HepG2 (cell line): ENCODE measurements around the gene CEBPB. TPM values are rescaled to one million over a fixed set of nuclear protein-coding genes. Genes with fewer than 3 reads are reported as not detected.
A peak's percentile ranks its signal among the peaks of the same experiment; 100 is the strongest.

ENCODE experiments used
- ATAC-seq: fragments of 200-7000 bp; cut with Tn5 transposase; 3 replicates; pipeline ENCODE4 v1.9.1; 2020; ENCODE audit warnings: mild to moderate bottlenecking, moderate library complexity
- BruUV-seq: library from RNA; stranded (reverse); fragments of 400-500 nt; replicated peaks from 2 replicates; lab custom pipeline; 2021; lab: Mats Ljungman, UMichigan
- CTCF ChIA-PET: fragments of 300-600 bp; formaldehyde crosslinking; extraction: SDS; loops from one replicate; lab custom pipeline; 2021; ENCODE audit warnings: low total read pairs, inconsistent platforms, low intra/inter-chr PET ratio; lab: Yijun Ruan, JAX
- POLR2A ChIA-PET: fragments of 350-600 bp; sonication (Branson Sonifier 250); formaldehyde crosslinking; loops from one replicate; lab custom pipeline; 2020; ENCODE audit warnings: antibody characterized with exemption, inconsistent platforms; lab: Yijun Ruan, JAX
- DNase-seq: peaks from one replicate; pipeline ENCODE4 v3.0.0-alpha.2; 2015; ENCODE audit warnings: low spot score
- FAIRE-seq: peaks from 3 replicates; lab custom pipeline; 2011; peaks lifted over from hg19 to GRCh38; lab: Jason Lieb, UNC
- H2AFZ ChIP-seq: one replicate; pipeline ENCODE4 v1.6.1; 2011; ENCODE audit warnings: low read length, inconsistent platforms
- H3K27ac ChIP-seq: fragments of 300-600 bp; 3 replicates; pipeline ENCODE4 v1.8.0; 2011; ENCODE audit warnings: mixed run types, mild to moderate bottlenecking, mixed read lengths, low read length, inconsistent platforms; ENCODE audit not compliant: insufficient read depth; ENCODE audit errors: extremely low read length
- H3K27me3 ChIP-seq, 2 experiments: fragments of 200-600 bp in 1 of 2; 2 replicates in 1 of 2; 3 replicates in 1 of 2; pipeline versions ENCODE4 v1.6.0 to v1.8.0; 2011; ENCODE audit warnings: low read length in 2 of 2, mild to moderate bottlenecking in 2 of 2, moderate library complexity in 2 of 2, inconsistent platforms in 1 of 2; ENCODE audit not compliant: insufficient read depth in 2 of 2, control insufficient read depth in 1 of 2
- H3K36me3 ChIP-seq, 2 experiments: fragments of 200-600 bp in 1 of 2; replicated peaks in 1 of 2; 2 replicates in 1 of 2; 3 replicates in 1 of 2; pipeline versions ENCODE4 v1.5.1 to v1.8.0; 2011; ENCODE audit warnings: low read length in 2 of 2, inconsistent platforms in 1 of 2; ENCODE audit not compliant: insufficient read depth in 2 of 2, control insufficient read depth in 1 of 2
- H3K4me1 ChIP-seq: 2 replicates; pipeline ENCODE4 v1.5.1; 2012; ENCODE audit warnings: low read length, inconsistent platforms; ENCODE audit not compliant: insufficient read depth
- H3K4me2 ChIP-seq: 2 replicates; pipeline ENCODE4 v1.6.0; 2011; ENCODE audit warnings: low read depth, low read length, inconsistent platforms
- H3K4me3 ChIP-seq, 3 experiments: fragments of 200-600 bp in 1 of 3; sonication (generic), shearing (Covaris generic) in 1 of 3; replicated peaks in 1 of 3; 2 replicates each; pipeline ENCODE4 v1.5.1; 2011 to 2016; ENCODE audit warnings: low read length in 3 of 3, inconsistent platforms in 2 of 3, low read depth in 2 of 3, mild to moderate bottlenecking in 2 of 3, control low read depth in 1 of 3, mixed read lengths in 1 of 3; ENCODE audit not compliant: insufficient read depth in 1 of 3
- H3K79me2 ChIP-seq: one replicate; pipeline ENCODE4 v1.6.1; 2011; ENCODE audit warnings: low read length, inconsistent platforms; ENCODE audit not compliant: insufficient read depth
- H3K9ac ChIP-seq: 2 replicates; pipeline ENCODE4 v1.6.0; 2011; ENCODE audit warnings: mild to moderate bottlenecking, low read depth, low read length, inconsistent platforms; ENCODE audit not compliant: insufficient read depth
- H3K9me3 ChIP-seq: 2 replicates; pipeline ENCODE4 v1.5.1; 2012; ENCODE audit warnings: mild to moderate bottlenecking, low read length
- H4K20me1 ChIP-seq: 2 replicates; pipeline ENCODE4 v1.6.0; 2011; ENCODE audit warnings: inconsistent platforms, mild to moderate bottlenecking, low read length, moderate library complexity; ENCODE audit not compliant: insufficient read depth
- ATAD3A ChIP-seq: sonication (generic); formaldehyde crosslinking; IDR thresholded peaks from 2 replicates; pipeline ENCODE4 v1.4.0; 2020; ENCODE audit warnings: missing genetic modification reagents
- CBX2 ChIP-seq, 2 experiments: fragments of 200-600 bp in 1 of 2; sonication (generic); formaldehyde crosslinking in 1 of 2; IDR thresholded peaks; 2 replicates each; pipeline versions ENCODE4 v1.7.0 to v1.8.1; 2018 to 2022; ENCODE audit warnings: low read depth in 2 of 2, low read length in 1 of 2, mild to moderate bottlenecking in 1 of 2, missing genetic modification reagents in 1 of 2
- GABPB1 ChIP-seq: IDR thresholded peaks from 2 replicates; pipeline ENCODE4 v1.6.1; 2016; ENCODE audit warnings: mild to moderate bottlenecking, missing genetic modification reagents, moderate library complexity, missing compliant biosample characterization
- MIER2 ChIP-seq: IDR thresholded peaks from 2 replicates; pipeline ENCODE4 v1.6.1; 2016; ENCODE audit warnings: missing biosample characterization, missing genetic modification reagents
- MIER3 ChIP-seq: IDR thresholded peaks from 2 replicates; pipeline ENCODE4 v1.6.1; 2016; ENCODE audit warnings: missing compliant biosample characterization, borderline replicate concordance
- MZF1 ChIP-seq: sonication (generic); formaldehyde crosslinking; IDR thresholded peaks from 2 replicates; pipeline ENCODE4 v1.8.1; 2023; ENCODE audit warnings: mild to moderate bottlenecking, missing genetic modification reagents, borderline replicate concordance
- NR3C1 ChIP-seq: sonication (generic); formaldehyde crosslinking; IDR thresholded peaks from 2 replicates; pipeline ENCODE4 v1.4.0; 2020; ENCODE audit warnings: missing genetic modification reagents
- RFX1 ChIP-seq: fragments of 450-650 bp; IDR thresholded peaks from 2 replicates; pipeline ENCODE4 v1.6.1; 2017
- SIX4 ChIP-seq: sonication (generic); formaldehyde crosslinking; IDR thresholded peaks from 2 replicates; pipeline ENCODE4 v1.4.0; 2020; ENCODE audit warnings: missing genetic modification reagents
- ZFP41 ChIP-seq: sonication (generic); formaldehyde crosslinking; IDR thresholded peaks from 2 replicates; pipeline ENCODE4 v1.4.0; 2020; ENCODE audit warnings: mild to moderate bottlenecking, missing genetic modification reagents, borderline replicate concordance
- ZNF256 ChIP-seq: sonication (generic); formaldehyde crosslinking; conservative IDR thresholded peaks from 2 replicates; pipeline ENCODE4 v1.4.0; 2020; ENCODE audit warnings: missing genetic modification reagents
- ZNF263 ChIP-seq: sonication (generic); formaldehyde crosslinking; IDR thresholded peaks from 2 replicates; pipeline ENCODE4 v1.4.0; 2020; ENCODE audit warnings: missing genetic modification reagents
- ZNF383 ChIP-seq: sonication (generic); formaldehyde crosslinking; IDR thresholded peaks from 2 replicates; pipeline ENCODE4 v1.4.0; 2020; ENCODE audit warnings: missing genetic modification reagents, mild to moderate bottlenecking, borderline replicate concordance
- ZNF598 ChIP-seq: sonication (generic); formaldehyde crosslinking; IDR thresholded peaks from 2 replicates; pipeline ENCODE4 v1.5.1; 2020; ENCODE audit warnings: mild to moderate bottlenecking, missing genetic modification reagents, borderline replicate concordance
- ZNF616 ChIP-seq: sonication (generic); formaldehyde crosslinking; IDR thresholded peaks from 2 replicates; pipeline ENCODE4 v1.5.0; 2020; ENCODE audit warnings: low read depth, mild to moderate bottlenecking, missing genetic modification reagents
- ZNF703 ChIP-seq: sonication (generic); formaldehyde crosslinking; IDR thresholded peaks from 2 replicates; pipeline ENCODE4 v1.5.1; 2020; ENCODE audit warnings: missing genetic modification reagents, mild to moderate bottlenecking, moderate library complexity, borderline replicate concordance
- ZNF709 ChIP-seq: sonication (generic); formaldehyde crosslinking; IDR thresholded peaks from 2 replicates; pipeline ENCODE4 v1.5.0; 2020; ENCODE audit warnings: mild to moderate bottlenecking, missing genetic modification reagents
- ZNF724P ChIP-seq: sonication (generic); formaldehyde crosslinking; IDR thresholded peaks from 2 replicates; pipeline ENCODE4 v1.8.0; 2022; ENCODE audit warnings: missing genetic modification reagents, borderline replicate concordance
- WGBS: methylation state at CpG from one replicate; pipeline ENCODE4 v1.1.6; 2017; ENCODE audit warnings: low lambda C conversion rate; 5-methylcytosine and 5-hydroxymethylcytosine counted together
- in situ Hi-C: cut with HindIII; loops from 2 replicates; pipeline ENCODE4 v1.10.0; 2017; ENCODE audit warnings: low pct_unique_long_range_greater_than_20kb; ENCODE audit not compliant: extremely low pct_ligation_motif_present
- intact Hi-C: fragments of 100-400 bp; cut with micrococcal nuclease; formaldehyde crosslinking; loops from one replicate; pipeline ENCODE4 v1.10.0; 2022; ENCODE audit not compliant: unreplicated experiment
- polyA plus RNA-seq, 8 experiments: library from polyadenylated mRNA; depleted of rRNA in 3 of 8; stranded (reverse) in 7 of 8; unstranded in 1 of 8; fragments of >200 nt; fragmentation: Illumina TruSeq in 4 of 8; extraction: Trizol in 4 of 8; gene quantifications; 2 replicates each; pipeline versions ENCODE4 v1.2.1 to v1.2.3, GENCODE V29; 2011 to 2016; ENCODE audit warnings: low read depth in 4 of 8, missing spikeins in 1 of 8, mixed read lengths in 1 of 8; ENCODE audit not compliant: insufficient read depth in 1 of 8
- total RNA-seq, 5 experiments: library from RNA; depleted of rRNA; stranded (reverse); fragments of >200 nt; fragmentation: Illumina TruSeq; extraction: Trizol; gene quantifications; 2 replicates each; pipeline ENCODE4 v1.2.3, GENCODE V29; 2016; ENCODE audit warnings: low read depth in 1 of 5
- TF ChIP-seq, protein P1 (sequence below): sonication (generic); formaldehyde crosslinking; IDR thresholded peaks from 2 replicates; pipeline ENCODE4 v1.8.1; 2023; ENCODE audit warnings: mild to moderate bottlenecking, inconsistent platforms, moderate library complexity, missing genetic modification reagents, borderline replicate concordance
- TF ChIP-seq, protein P2 (sequence below): sonication (generic); formaldehyde crosslinking; IDR thresholded peaks from 2 replicates; pipeline ENCODE4 v1.4.0; 2020; ENCODE audit warnings: missing genetic modification reagents, mild to moderate bottlenecking, borderline replicate concordance

The CEBPB gene
- total and polyA plus RNA-seq, 2 of the 13 experiments (the other 11 are each of a cell fraction or from before 2014, with no cell fraction given) = 18.5 to 28.2 TPM

GRCh38 chr20:50172347-50173013, 18.1 kb upstream of the CEBPB start (continued):
- 0 out of 2 replicates have a peak, but pooled peaks have one; percentile 80 for TF ChIP-seq NR3C1 (CRISPR knock-in tag)
- TF ChIP-seq MIER2 = peak; percentile 25; the same call in 1 of the 2 replicates
- peak; percentile 78 for TF ChIP-seq ZNF263 (CRISPR knock-in tag)
- TF ChIP-seq, protein P1, sequence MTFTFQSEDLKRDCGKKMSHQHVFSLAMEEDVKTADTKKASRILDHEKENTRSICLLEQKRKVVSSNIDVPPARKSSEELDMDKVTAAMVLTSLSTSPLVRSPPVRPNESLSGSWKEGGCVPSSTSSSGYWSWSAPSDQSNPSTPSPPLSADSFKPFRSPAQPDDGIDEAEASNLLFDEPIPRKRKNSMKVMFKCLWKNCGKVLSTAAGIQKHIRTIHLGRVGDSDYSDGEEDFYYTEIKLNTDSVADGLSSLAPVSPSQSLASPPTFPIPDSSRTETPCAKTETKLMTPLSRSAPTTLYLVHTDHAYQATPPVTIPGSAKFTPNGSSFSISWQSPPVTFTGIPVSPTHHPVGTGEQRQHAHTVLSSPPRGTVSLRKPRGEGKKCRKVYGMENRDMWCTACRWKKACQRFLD (CRISPR knock-in tag) = peak; percentile 91; the same call in 1 of the 2 replicates
- TF ChIP-seq SIX4 (CRISPR knock-in tag) = no peak
- peak; percentile 83 for TF ChIP-seq ZNF616 (CRISPR knock-in tag)
- TF ChIP-seq MIER3 (CRISPR knock-in tag) = peak; percentile 13; the same call in 1 of the 2 replicates
- no peak for TF ChIP-seq RFX1

DNA sequence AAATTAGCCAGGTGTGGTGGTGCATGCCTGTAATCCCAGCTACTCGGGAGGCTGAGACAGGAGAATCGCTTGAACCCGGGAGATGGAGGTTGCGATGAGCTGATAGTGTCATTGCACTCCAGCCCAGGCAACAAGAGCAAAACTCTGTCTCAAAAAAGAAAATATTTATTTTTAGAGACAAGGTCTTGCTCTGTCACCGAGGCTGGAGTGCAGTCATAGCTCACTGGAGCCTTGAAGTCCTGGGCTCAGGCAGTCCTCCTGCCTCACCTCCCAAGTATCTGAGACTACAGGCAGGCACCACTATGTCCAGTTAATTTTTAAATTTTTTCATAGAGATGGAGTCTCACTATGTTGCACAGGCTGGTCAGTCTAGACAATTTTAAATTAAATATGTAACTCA, 16.2 kb upstream of the CEBPB start:
- Histone ChIP-seq H3K27ac (no peak overlapping the region), H3K4me1 (peaks cover 41% of the 10 kb centered on the region), H3K4me3 (no peak overlapping the region), H3K9me3 (no peaks in the 10 kb centered on the region), H4K20me1 (no peaks in the 10 kb centered on the region), H3K27me3 (no peaks in the 10 kb centered on the region; a peak in 1 of 5 replicates), H3K4me2 (peak overlapping the region; percentile 38; the same call in 1 of the 2 replicates), H2AFZ (no peak overlapping the region), H3K9ac (no peak overlapping the region; the same call in 1 of the 2 replicates), H3K36me3 (no peaks in the 10 kb centered on the region), H3K79me2 (peaks cover 29% of the 10 kb centered on the region)
- intact Hi-C loops = no loop called here
- in situ Hi-C loops = loop anchor here (5.0 kb wide), 1 partner anchor 192 kb away; the partner anchor contains the start of gene SNAI1
- POLR2A ChIA-PET = interaction anchor here (2.3 kb wide), 1 partner anchor 9 kb away, joined by 5 read pairs; no protein-coding TSS in a partner anchor
- no TSS peak for BruUV-seq
- ATAC-seq (no peak), DNase-seq (no peak), FAIRE-seq (no peak)
- 74% methylated on average over 5 of the region's 5 CpGs for WGBS
- CTCF ChIA-PET = interaction anchor here (1.2 kb wide), 1 partner anchor 54 kb away, joined by 3 read pairs; no protein-coding TSS in a partner anchor
- TF ChIP-seq ZNF598 (CRISPR knock-in tag) (no peak), ZNF709 (no peak), ZNF256 (CRISPR knock-in tag) (no peak), ZFP41 (CRISPR knock-in tag) (no peak), MZF1 (CRISPR knock-in tag) (no peak), GABPB1 (no peak), ZNF703 (no peak), ATAD3A (CRISPR knock-in tag) (no peak), CBX2 (IDR thresholded peaks at IDR 0.05; ENCODE audit: low read depth, low read length) (no peak), CBX2 (CRISPR knock-in tag; IDR thresholded peaks at IDR 0.05; ENCODE audit: low read depth) (no peak), ZNF724P (CRISPR knock-in tag) (no peak), ZNF383 (CRISPR knock-in tag) (no peak)
- TF ChIP-seq, protein P2, sequence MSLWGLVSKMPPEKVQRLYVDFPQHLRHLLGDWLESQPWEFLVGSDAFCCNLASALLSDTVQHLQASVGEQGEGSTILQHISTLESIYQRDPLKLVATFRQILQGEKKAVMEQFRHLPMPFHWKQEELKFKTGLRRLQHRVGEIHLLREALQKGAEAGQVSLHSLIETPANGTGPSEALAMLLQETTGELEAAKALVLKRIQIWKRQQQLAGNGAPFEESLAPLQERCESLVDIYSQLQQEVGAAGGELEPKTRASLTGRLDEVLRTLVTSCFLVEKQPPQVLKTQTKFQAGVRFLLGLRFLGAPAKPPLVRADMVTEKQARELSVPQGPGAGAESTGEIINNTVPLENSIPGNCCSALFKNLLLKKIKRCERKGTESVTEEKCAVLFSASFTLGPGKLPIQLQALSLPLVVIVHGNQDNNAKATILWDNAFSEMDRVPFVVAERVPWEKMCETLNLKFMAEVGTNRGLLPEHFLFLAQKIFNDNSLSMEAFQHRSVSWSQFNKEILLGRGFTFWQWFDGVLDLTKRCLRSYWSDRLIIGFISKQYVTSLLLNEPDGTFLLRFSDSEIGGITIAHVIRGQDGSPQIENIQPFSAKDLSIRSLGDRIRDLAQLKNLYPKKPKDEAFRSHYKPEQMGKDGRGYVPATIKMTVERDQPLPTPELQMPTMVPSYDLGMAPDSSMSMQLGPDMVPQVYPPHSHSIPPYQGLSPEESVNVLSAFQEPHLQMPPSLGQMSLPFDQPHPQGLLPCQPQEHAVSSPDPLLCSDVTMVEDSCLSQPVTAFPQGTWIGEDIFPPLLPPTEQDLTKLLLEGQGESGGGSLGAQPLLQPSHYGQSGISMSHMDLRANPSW = no peak
